ENCODE data around the gene PNO1.
"Not testable (repeated sequence)": the region's sequence is repeated elsewhere in the genome, so short reads cannot be mapped to it uniquely, and the experiment has no call there.

Gene PNO1

DNA sequence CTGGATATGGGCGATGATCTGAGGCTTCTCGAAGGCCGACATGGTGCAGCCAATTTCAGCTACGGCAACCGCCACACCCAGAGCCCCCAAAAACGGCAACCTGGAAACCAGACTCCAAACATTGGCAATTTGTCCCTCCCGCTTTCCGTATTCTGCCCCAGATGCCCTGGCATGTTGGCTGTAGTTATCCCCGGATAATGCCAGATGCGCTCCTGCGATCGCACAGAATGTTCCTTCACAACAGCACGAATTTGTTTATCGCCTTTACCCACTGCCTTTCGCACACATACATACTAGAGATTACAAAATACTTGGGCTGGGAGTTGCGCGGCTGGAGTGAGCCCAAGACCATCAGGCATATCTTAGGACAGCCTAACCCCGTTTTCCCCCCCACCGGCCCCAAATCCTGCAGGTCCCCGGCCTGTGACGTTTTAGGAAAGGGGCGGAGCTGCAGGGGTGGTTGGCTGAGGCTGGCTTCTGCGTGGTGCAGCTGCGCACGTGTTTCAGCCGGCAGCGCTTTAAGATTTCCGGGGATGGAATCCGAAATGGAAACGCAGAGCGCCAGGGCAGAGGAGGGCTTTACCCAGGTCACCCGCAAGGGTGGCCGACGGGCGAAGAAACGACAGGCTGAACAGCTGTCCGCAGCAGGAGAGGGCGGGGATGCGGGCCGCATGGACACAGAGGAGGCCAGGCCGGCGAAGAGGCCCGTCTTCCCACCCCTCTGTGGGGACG, at the start of gene PNO1:
TSS of gene PNO1 (plus strand) at position 487 of the 732 bp plus-strand sequence. CDS start at position 534, 47 bp downstream.
- DNase-seq = peak; percentile 60 to 97 (median 93)

GRCh38 chr2:68108120-68108519, 49.6 kb upstream of the PNO1 start:
- no peak for DNase-seq

DNA sequence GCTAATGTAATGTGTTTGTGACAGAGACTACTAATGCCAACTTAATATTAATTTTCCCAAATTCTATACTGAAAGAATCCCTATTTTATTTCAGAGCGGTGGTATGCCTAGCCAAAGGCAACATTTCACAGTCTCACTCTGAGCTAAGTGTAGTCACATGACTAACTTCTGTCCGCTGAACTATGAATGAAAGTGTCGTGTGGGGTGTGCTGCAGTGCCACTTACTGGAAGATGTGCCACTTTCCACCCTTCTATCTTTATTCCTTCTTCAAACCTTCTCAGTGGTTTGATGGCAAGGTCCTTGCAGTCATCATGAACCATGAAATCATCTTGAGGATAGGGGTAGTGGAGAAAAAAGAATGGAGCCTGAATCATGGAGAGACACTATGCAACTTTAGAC, 47.6 kb upstream of the PNO1 start:
- DNase-seq = no peak

DNA sequence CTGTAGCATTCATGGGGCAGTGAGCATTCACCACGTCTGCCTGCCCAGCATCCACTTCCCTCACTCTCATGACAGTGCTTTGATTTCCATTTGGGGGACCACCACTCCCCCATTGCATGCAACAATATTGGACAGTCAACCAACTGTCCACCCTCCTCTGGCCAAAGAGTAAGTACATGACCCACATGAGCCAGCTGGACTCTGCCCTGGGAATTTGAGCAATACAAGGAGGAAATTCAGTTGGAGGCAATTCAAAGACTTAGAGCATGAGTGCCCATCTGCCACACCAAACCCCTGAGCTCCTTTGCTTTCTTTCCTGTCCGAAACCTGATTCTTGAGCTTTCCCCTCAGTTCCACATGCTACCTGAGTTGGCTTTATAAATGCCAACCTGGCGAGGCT, 41.7 kb upstream of the PNO1 start:
- DNase-seq = no peak

DNA sequence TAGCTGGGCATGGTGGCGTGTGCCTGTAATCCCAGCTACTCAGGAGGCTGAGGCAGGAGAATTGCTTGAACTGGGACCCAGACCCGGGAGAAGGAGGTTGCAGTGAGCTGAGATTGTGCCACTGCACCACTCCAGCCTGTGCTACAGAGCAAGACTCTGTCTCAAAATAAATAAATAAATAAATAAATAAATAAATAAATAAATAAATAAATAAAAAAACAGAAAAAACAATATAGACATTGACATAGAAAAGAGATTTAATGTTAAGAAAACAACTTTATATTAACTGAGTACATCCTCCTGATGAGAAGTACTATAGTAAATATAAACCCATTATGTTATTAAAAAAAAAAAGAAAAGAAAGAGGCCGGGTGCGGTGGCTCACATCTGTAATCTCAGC, 39.8 kb upstream of the PNO1 start:
- not testable (repeated sequence) for DNase-seq

DNA sequence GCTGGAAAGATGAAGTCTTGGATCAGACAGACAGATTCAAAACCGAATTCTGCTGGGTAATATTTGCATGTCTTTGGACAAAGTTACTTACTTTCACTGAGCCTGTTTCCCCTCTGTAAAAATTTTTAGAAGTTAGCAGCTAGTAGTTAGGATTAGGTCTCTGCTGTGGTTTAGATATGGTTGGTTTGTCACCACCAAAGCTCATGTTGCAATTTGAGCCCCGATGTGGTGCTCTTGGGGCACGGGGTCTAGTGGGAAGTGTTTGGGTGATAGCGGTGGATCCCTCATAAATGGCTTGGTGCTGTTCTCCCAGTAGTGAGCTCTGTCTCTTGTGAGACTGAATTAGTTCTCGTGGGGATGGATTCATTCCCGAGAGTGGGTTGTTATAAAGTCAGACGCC, 38.9 kb upstream of the PNO1 start:
- no peak for DNase-seq

DNA sequence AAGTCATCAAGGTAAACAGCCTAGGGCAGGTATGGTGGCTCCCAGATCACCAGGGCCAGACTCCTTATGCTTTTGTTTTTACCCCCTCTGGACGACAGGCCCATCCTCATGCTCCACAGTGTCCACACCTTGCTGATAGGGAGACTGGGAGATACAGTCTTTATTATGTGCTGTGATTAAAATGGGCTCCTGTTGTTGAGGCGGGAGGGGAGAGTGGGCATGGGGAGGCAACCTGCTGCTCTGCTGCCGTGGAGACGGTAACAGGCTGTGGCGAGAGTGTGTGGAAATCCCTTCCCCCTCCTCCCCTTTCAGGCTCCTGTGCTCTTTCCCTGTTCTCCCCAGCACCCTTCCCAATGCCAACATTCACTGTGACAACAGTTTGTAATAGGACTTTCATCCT, 38.2 kb upstream of the PNO1 start:
- DNase-seq = no peak

GRCh38 chr2:68121873-68122679, 35.6 kb upstream of the PNO1 start:
- peak; percentile 5 to 96 (median 62) for DNase-seq

DNA sequence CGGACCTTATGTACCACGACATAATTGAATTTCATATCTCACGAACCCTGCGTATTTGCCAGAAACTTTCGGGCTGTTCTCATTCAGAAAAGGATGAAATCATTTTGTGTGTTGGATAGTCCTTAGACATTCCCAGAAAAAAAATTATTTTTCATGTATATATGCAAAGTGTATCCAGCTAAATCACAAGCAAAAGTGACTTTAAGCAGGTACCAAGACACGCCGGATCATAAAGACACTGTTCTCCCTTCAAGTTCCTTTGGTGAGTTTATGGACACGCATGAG, 35.1 kb upstream of the PNO1 start:
- no peak for DNase-seq

DNA sequence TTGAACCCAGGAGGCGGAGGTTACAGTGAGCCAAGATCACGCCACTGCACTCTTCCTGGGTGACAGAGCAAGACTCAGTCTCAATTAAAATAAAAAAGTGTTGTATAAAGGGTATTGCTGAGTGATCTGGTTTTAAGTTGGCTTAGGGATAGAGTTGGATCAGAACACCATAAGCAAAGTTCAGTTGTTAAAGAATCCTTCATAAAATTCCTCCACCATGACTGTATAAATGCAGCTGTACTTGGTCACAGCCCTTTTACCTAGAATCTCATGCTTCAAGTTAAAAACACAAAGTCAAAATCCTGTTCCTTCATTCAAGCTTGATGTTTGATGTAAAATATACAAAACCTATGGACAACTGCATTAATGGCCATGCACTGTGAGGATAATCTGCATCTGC, 33.4 kb upstream of the PNO1 start:
- no peak for DNase-seq

- no peak for DNase-seq
Measured at GRCh38 chr2:68125821-68126220, 31.9 kb upstream of the PNO1 start.

GRCh38 chr2:68126561-68126960, 31.1 kb upstream of the PNO1 start:
- no peak for DNase-seq

- DNase-seq = no peak
Measured at GRCh38 chr2:68127358-68128242, 30.1 kb upstream of the PNO1 start.

- no peak for DNase-seq
Measured at GRCh38 chr2:68134120-68134519, 23.6 kb upstream of the PNO1 start.

- DNase-seq = no peak
Measured at GRCh38 chr2:68134554-68134953, 23.1 kb upstream of the PNO1 start.

GRCh38 chr2:68135448-68136320, 22.0 kb upstream of the PNO1 start:
- DNase-seq = no peak

DNA sequence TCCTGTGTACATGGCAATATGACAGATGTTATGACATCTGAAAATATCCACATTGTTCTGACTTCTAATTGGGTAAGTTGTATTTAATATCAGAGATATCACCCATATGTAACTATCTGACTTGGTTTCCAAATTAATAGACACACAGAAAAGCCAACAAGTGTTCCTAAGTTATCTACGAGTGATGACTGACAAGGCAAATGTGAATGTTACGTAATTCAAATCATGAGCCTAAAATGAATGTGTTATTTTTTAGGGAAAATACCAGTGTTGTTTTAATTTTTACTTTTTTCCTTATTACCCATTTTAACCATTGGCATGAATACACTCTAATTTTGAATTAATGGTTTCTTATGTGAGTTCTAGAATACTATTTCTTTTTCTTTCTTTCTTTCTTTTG, 15.8 kb upstream of the PNO1 start:
- no peak for DNase-seq

GRCh38 chr2:68151037-68151436, 6.7 kb upstream of the PNO1 start:
- no peak for DNase-seq

- DNase-seq = peak in 1 of 58 donors; percentile 20
Measured at GRCh38 chr2:68152681-68153347, 4.9 kb upstream of the PNO1 start.

- DNase-seq = no peak
Measured at GRCh38 chr2:68155618-68156017, 2.1 kb upstream of the PNO1 start.
